ENCODE measurements around the gene PACS2.

GRCh38 chr14:105377555-105378182 lies 63.1 kb downstream of the PACS2 start:
- TF ChIP-seq, protein P1, sequence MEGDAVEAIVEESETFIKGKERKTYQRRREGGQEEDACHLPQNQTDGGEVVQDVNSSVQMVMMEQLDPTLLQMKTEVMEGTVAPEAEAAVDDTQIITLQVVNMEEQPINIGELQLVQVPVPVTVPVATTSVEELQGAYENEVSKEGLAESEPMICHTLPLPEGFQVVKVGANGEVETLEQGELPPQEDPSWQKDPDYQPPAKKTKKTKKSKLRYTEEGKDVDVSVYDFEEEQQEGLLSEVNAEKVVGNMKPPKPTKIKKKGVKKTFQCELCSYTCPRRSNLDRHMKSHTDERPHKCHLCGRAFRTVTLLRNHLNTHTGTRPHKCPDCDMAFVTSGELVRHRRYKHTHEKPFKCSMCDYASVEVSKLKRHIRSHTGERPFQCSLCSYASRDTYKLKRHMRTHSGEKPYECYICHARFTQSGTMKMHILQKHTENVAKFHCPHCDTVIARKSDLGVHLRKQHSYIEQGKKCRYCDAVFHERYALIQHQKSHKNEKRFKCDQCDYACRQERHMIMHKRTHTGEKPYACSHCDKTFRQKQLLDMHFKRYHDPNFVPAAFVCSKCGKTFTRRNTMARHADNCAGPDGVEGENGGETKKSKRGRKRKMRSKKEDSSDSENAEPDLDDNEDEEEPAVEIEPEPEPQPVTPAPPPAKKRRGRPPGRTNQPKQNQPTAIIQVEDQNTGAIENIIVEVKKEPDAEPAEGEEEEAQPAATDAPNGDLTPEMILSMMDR (IDR thresholded peaks at IDR 0.05), result no peak
- no peak for TF ChIP-seq POLR2AphosphoS5 (IDR thresholded peaks at IDR 0.05; ENCODE audit: low read depth, low read length)
- no peak for TF ChIP-seq TCF7L2 (IDR thresholded peaks at IDR 0.05; ENCODE audit: low read depth, low read length)
- TF ChIP-seq SIN3A (IDR thresholded peaks at IDR 0.05; ENCODE audit: borderline replicate concordance, insufficient read depth, low read depth, low read length), result no peak
- TF ChIP-seq REST (IDR thresholded peaks at IDR 0.05; ENCODE audit: insufficient read depth in 1 of 2, low read depth in 2 of 2, low read length in 1 of 2), result no peak
